Lower leg skin (tissue), 4 donors: ENCODE data around the gene AMPD3. TPM values are rescaled to one million over a fixed set of nuclear protein-coding genes. Genes with fewer than 3 reads are reported as not detected.

Experiments used
- DNase-seq, 2 donors: peaks; one replicate each; pipeline ENCODE4 v3.0.0-alpha.2; 2019; ENCODE audit warnings: low spot score in 2 of 2
- H3K4me3 ChIP-seq: fragments of 200-600 bp; sonication (generic); 2 replicates; pipeline ENCODE4 v1.5.1; 2017; ENCODE audit warnings: mild to moderate bottlenecking, low read depth; ENCODE audit not compliant: poor library complexity, severe bottlenecking
- CTCF ChIP-seq, 3 donors: fragments of 450-650 bp; IDR thresholded peaks; one replicate each; pipeline ENCODE4 v1.5.1; 2016; ENCODE audit warnings: antibody characterized with exemption in 3 of 3, mild to moderate bottlenecking in 3 of 3, moderate library complexity in 2 of 3
- POLR2A ChIP-seq, 2 donors: fragments of 450-650 bp; IDR thresholded peaks; one replicate each; pipeline ENCODE4 v1.6.1; 2016 to 2017; ENCODE audit warnings: antibody characterized with exemption in 2 of 2, mild to moderate bottlenecking in 1 of 2, moderate library complexity in 1 of 2
- WGBS, 2 donors: methylation state at CpG; one replicate each; pipeline ENCODE4 v1.1.5; 2018; 5-methylcytosine and 5-hydroxymethylcytosine counted together
- intact Hi-C: fragments of 100-400 bp; cut with DNase I; formaldehyde crosslinking; loops from one replicate; pipeline ENCODE4 v1.15.0; 2023; ENCODE audit warnings: low total_unique reads
- total RNA-seq, 4 donors: library from RNA; depleted of rRNA; stranded (reverse); fragments of >200 nt; gene quantifications; one replicate each; pipeline ENCODE4 v1.1.0, GENCODE V29; 2016

AMPD3 gene
- total RNA-seq, 4 donors from 2014 or later = 30.2 to 43.3 (median 32.6) TPM

- no peak overlapping the region for H3K4me3 ChIP-seq
- 66 to 68% methylated on average over 6 of the region's 6 CpGs for WGBS, 2 donors
- TF ChIP-seq POLR2A (IDR thresholded peaks at IDR 0.05) (no peak), CTCF (IDR thresholded peaks at IDR 0.05) (no peak)
- DNase-seq = no peak
- intact Hi-C loops = no loop called here
Measured at GRCh38 chr11:10526974-10527918, 72.2 kb downstream of the AMPD3 start.

- intact Hi-C loops = no loop called here
- H3K4me3 ChIP-seq = no peak overlapping the region
Measured at GRCh38 chr11:10528121-10528520, 73.1 kb downstream of the AMPD3 start.

GRCh38 chr11:10529279-10529678, 74.2 kb downstream of the AMPD3 start:
- H3K4me3 ChIP-seq = no peak overlapping the region
- 84 to 98% methylated on average over 2 of the region's 2 CpGs for WGBS, 2 donors
- no peak for DNase-seq
- TF ChIP-seq POLR2A (IDR thresholded peaks at IDR 0.05) = no peak
- TF ChIP-seq CTCF (IDR thresholded peaks at IDR 0.05) = no peak
- intact Hi-C loops = no loop called here

More at GRCh38 chr11:10528121-10528520, 73.1 kb downstream of the AMPD3 start:
- no peak for DNase-seq
- TF ChIP-seq POLR2A (IDR thresholded peaks at IDR 0.05) (no peak), CTCF (IDR thresholded peaks at IDR 0.05) (no peak)

GRCh38 chr11:10532526-10532925, 77.5 kb downstream of the AMPD3 start:
- TF ChIP-seq CTCF (IDR thresholded peaks at IDR 0.05) (no peak), POLR2A (IDR thresholded peaks at IDR 0.05) (no peak)
- 87 to 93% methylated on average over 2 of the region's 2 CpGs for WGBS, 2 donors
- no peak for DNase-seq
- H3K4me3 ChIP-seq = no peak overlapping the region
- intact Hi-C loops = no loop called here

- H3K4me3 ChIP-seq = no peak overlapping the region
- intact Hi-C loops = no loop called here
- DNase-seq = no peak
- TF ChIP-seq POLR2A (IDR thresholded peaks at IDR 0.05) = no peak
- TF ChIP-seq CTCF (IDR thresholded peaks at IDR 0.05) = no peak
Measured at GRCh38 chr11:10533323-10533722, 78.3 kb downstream of the AMPD3 start.
